NOMO-1 treated with DMSO at 0.1 percent for 48 hours (cell line): ENCODE results near the gene ZNF414.

ENCODE experiments used
- DNase-seq: peaks from one replicate; lab custom pipeline; 2025; ENCODE audit not compliant: unreplicated experiment; lab: John Stamatoyannopoulos, UW

Gene ZNF414

DNA sequence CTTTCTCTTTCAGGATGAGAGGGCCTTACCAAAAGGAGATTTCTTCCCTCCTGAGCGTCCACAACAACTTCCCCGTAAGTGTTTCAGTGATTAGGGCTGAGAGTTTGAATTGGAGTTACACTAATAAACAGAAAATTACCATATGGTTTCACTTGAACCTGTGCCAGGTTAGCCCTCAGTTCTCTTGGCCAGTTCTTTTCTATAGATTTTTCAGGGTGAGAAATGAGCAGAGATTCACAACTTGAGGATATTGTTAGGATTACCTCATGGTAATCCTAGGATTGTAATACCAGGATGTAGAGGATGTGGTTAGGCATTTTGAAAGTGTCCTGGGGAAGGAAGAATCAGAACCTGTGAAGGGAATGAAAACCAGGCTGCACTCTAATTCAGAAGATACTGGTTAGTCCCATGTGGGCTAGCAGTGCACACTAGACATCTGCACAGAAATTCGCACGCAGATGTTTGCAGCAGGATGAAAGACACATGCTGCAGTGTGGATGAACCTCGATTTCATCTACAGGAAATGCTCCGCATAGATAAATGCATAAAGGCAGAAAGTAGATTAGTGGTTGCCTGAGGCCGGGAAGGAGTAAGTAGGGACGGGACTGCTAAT, 45.1 kb downstream of the ZNF414 start:
- no peak for DNase-seq

- no peak for DNase-seq
These were observed 45.8 kb downstream of the ZNF414 start for GRCh38 chr19:8468124-8468523.

DNA sequence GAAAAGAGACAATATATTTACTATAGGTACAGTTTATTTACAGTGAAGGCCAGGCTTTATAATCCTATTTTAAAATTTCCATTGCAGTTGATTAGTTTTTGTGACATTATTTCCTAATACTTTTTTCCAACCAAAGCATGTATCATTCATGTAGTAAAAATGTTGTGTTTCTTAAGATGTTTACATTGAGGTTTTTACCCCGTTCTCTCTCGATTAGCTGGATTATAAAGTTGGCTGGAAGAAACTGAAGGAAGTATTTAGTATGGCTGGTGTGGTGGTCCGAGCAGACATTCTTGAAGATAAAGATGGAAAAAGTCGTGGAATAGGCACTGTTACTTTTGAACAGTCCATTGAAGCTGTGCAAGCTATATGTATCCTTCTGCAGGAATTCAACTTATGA, 47.9 kb downstream of the ZNF414 start:
- no peak for DNase-seq

- no peak for DNase-seq
These were observed 50.6 kb downstream of the ZNF414 start for GRCh38 chr19:8463365-8463764.

- no peak for DNase-seq
These were observed 51.4 kb downstream of the ZNF414 start for GRCh38 chr19:8462571-8462970.

- DNase-seq = no peak
These were observed 52.1 kb downstream of the ZNF414 start for GRCh38 chr19:8461891-8462290.

GRCh38 chr19:8461376-8461775, 52.6 kb downstream of the ZNF414 start:
- DNase-seq = no peak

- DNase-seq = no peak
These were observed 53.3 kb downstream of the ZNF414 start for GRCh38 chr19:8460516-8461298.
